Epithelial cell of proximal tubule (primary cell): ENCODE data around the gene HHIPL1. TPM values are rescaled to one million over a fixed set of nuclear protein-coding genes. Genes with fewer than 3 reads are reported as not detected.

ENCODE experiments used
- DNase-seq: peaks from one replicate; pipeline ENCODE4 v3.0.0-alpha.2; 2011; ENCODE audit warnings: low read depth
- H3K4me3 ChIP-seq: 2 replicates; pipeline ENCODE4 v1.5.1; 2011; ENCODE audit warnings: low read depth, mild to moderate bottlenecking, low read length
- total RNA-seq: library from RNA; depleted of rRNA; stranded (reverse); fragments of >200 nt; gene quantifications from 2 replicates; pipeline ENCODE4 v1.2.3, GENCODE V29; 2015
- TF ChIP-seq, protein P1 (sequence below): conservative IDR thresholded peaks from 2 replicates; pipeline ENCODE4 v1.5.1; 2012; ENCODE audit warnings: low read depth, mild to moderate bottlenecking, low read length

The HHIPL1 gene
- total RNA-seq, 1 donor from 2014 or later = 4.9 TPM

DNA sequence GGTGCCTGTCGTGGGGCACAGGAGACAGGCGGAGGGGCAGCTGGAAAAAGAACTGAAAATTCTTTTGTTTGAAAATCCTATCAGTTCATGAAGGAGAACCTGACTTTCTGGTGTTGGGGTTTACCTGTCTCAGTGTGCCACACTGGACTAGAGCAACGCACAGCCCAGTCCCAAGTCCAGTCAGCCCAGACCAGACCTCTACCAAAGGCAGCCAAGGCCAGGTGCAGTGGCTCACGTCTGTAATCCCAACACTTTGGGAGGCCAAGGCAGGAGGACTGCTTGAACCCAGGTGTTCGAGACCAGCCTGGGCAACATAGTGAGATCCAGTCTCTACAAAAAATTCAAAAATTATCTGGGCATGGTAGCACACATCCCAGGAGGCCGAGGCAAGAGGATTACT lies 45.5 kb upstream of the HHIPL1 start:
- DNase-seq = no peak
- TF ChIP-seq, protein P1, sequence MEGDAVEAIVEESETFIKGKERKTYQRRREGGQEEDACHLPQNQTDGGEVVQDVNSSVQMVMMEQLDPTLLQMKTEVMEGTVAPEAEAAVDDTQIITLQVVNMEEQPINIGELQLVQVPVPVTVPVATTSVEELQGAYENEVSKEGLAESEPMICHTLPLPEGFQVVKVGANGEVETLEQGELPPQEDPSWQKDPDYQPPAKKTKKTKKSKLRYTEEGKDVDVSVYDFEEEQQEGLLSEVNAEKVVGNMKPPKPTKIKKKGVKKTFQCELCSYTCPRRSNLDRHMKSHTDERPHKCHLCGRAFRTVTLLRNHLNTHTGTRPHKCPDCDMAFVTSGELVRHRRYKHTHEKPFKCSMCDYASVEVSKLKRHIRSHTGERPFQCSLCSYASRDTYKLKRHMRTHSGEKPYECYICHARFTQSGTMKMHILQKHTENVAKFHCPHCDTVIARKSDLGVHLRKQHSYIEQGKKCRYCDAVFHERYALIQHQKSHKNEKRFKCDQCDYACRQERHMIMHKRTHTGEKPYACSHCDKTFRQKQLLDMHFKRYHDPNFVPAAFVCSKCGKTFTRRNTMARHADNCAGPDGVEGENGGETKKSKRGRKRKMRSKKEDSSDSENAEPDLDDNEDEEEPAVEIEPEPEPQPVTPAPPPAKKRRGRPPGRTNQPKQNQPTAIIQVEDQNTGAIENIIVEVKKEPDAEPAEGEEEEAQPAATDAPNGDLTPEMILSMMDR = no peak
- no peak overlapping the region for H3K4me3 ChIP-seq

DNA sequence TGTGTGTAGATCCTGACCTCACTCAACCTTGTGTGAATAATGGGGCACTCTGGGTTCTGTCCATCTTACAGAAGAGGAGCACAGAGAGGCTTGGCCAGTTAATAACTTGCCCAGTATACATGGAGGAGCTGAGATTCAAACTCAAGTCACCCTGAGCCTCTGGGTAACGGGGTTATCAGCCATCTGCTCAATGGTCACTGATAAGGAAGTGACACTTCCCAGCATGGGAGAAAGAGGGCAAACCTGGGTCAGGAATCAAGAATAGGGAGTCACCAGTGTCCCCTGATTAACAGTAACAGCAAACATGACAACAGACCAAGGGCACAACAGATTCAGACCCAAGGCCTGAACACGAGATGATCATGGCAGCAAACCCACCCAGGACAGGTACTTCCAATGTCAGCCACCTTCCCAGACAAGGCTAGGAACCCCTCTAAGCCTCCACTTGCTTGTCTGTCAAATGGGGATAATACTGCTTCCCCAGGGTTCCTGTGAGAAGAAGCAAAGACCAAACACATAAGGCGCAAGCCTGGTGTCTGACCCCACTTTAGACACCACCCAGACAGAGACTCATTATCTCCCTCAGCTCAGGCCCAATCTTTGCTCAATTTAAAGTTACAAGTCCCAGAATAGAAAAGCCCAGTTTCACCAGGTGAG lies 44.6 kb upstream of the HHIPL1 start:
- DNase-seq = no peak
- no peak overlapping the region for H3K4me3 ChIP-seq
- TF ChIP-seq, protein P1 = no peak

DNA sequence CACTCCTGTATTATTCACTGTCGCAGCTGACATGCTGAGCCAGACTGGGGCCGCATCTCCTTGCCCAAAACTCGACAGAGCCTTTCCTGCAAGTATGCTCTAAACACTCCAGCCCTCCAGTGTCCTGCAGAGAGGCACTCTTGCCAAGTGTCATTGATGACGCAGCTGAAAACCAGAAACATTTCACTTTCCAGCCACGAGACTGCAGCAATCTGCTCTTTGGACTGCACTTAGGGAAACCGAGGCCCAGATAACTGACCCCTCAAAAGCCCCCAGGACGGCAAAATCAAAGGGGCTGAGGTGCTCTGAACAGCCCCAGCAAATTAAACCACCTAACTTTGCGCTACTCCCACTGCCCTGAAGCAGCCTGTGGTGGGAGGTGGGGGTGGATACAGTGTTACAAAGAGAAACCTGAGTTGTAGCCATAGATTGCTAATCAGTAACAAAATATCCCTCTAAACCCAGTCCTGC lies 43.5 kb upstream of the HHIPL1 start:
- peak overlapping the region; percentile 49 for H3K4me3 ChIP-seq
- TF ChIP-seq, protein P1 = no peak
- no peak for DNase-seq

DNA sequence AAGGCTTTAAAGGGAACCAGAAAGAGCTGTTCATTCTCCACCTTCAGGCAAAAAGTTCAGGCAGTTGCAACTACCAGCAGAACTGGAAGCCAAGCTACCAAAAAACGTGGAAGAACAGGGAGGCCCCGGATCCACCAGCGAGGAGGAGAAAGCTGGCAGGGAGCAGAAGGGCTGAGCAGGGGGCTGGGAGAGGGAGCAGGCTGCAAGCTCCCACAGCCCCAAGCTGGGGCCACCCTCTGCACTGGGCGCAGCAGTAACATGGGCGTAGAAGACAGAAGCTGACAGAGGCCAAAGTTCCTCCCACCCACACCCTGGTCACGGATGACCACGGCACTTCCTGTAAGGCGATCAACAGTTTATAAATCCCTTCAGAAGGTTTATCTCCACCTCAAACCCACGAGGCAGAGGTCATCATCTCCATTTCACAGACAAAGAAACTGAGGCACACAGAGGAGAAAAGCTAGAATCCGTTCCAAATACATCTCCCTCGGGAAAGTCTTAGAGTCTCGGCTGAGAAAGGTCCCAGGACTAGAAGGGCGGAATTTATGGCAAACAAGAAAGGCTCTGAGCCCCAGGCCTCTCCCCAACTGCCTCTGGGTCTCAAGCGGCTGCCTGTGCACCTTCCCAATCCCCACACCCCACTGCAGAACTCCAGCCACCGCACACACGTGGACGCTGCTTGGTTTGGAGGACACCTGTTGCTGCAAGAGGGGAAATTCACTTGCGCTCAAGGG lies 42.7 kb upstream of the HHIPL1 start:
- DNase-seq = no peak
- H3K4me3 ChIP-seq = peak overlapping the region; percentile 49
- TF ChIP-seq, protein P1 = no peak

DNA sequence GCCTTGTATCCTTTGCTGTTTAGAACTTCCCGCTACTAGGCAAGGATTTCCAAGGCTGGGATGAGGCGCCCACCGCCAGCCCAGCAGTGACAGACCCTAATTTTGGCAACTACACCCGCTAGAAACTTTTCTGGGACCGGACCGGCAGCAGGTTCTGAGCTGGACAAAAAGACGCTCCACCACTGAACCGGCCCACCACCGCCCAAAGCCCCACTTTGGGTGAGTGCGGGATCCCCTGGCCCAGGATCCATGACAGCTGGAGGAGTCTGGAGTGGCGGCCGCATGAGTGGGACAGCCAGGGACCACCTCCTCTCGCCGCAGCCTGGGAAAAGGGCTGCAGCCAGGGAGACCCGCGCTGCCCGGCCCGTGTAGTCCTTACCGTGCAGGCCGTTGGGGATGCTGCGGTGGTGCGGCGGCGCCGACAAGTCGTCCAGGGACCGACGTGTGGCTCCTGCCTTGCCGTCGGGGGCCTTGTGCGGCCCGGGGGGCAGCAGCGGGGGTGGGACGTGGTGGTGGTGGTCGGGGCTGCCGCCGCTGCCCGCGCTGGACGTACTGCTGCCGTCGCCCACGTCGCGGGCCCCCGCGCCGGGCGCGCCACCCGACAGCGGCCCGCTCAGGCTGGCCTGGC lies 42.0 kb upstream of the HHIPL1 start:
- peak overlapping the region; percentile 49 for H3K4me3 ChIP-seq
- TF ChIP-seq, protein P1 = no peak
- DNase-seq = no peak

DNA sequence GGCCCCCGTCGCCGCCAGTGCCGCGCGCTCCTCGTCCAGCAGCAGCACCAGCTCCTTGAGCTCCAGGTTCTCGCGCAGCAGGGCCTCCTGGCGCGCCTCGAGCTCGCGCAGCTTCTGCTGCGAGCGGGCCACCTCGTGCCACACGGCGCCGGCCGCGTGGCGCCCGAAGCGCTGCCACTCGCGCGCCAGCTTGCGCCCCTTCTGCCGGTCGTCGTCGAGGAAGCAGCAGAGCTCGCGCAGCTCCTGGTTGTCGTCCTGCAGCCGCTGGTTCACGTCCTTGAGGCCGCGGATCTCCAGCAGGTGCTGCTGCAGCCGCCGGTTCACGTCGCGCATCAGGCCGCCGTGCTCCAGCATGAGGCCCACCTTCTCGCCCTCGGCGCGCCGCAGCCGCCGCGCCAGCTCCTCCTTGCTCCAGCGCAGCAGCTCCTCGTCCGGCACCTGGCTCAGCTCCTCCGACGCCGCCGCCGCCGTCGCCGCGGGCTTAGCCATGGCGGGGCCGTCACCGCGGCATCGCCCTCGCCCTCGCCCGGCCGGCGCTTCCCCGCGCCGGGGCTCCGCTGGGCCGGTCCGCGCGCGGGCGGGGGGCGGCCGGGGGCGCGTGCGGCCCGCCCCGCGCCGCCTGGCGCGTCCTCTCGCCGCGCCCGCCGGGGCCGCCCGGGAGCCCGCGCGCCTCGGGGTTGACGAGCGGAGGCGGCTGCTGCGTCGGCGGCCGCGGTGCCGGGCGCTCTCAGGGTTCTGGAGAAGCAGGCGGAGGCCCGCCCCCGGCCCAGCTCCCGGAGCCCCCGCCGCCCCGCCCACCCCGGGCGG lies 41.3 kb upstream of the HHIPL1 start, which contains the start of gene CCDC85C:
TSS of gene CCDC85C (minus strand) at position 737 of the 807 bp plus-strand sequence. CDS start at position 489, 248 bp downstream.
- H3K4me3 ChIP-seq = peak within 1 kb of the TSS; percentile 85
- no peak for DNase-seq
- TF ChIP-seq, protein P1 = no peak
